Measurements from ENCODE around the gene TNFAIP8. TPM values are rescaled to one million over a fixed set of nuclear protein-coding genes. Genes with fewer than 3 reads are reported as not detected.

The TNFAIP8 gene
- total and polyA plus RNA-seq, 2 donors (not counting 1 experiment from before 2014, with no cell fraction given): 67.3 to 109 TPM

DNA sequence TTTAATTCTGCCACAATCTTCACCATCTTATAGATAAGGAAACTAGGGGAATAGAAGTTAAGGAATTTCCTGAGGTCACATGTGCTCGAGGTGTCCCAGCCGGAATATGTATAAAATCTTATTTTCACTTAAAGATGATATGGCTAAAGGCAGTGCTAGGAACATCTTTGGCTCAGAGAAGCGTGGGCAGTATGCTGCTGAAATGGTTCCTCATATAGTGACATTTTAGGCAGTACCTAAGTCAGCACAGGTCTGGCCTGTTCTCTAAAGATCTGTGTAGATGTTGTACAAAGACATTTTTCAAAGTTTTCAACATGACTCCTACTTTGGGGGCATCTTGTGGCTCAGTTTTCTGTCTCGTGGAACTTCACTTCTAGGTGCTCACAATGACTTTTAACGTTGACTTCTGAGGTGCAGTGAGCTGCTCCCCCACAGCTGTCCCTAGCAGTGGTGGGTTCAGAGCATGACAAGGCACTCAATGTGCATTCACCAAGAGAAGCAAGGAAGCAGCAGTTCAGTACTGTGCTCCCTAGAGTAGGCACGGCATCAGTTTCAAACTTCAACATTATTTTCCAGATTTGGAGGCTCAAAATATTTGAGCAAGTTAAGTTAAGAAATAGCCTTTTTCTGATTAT lies 40.3 kb downstream of the TNFAIP8 start:
- 61% methylated on average over 3 of the region's 6 CpGs for WGBS (ENCODE audit: insufficient coverage)
- no peak overlapping the region for H3K4me2 ChIP-seq (replicated peaks; ENCODE audit: low read depth, low read length, poor library complexity, severe bottlenecking)
- H2AFZ ChIP-seq (ENCODE audit: insufficient read depth, low read depth, low read length, poor library complexity, severe bottlenecking): no peak overlapping the region
- peak overlapping the region; percentile 28 to 71 for H3K27ac ChIP-seq (ENCODE audit: low read length in 2 of 2)
- peaks cover 3 to 24% of the 10 kb centered on the region in 2 experiments for H3K36me3 ChIP-seq (replicated peaks in 1 of 2; ENCODE audit: control extremely low read depth in 1 of 2, control insufficient read depth in 1 of 2, extremely low read depth in 1 of 2, insufficient read depth in 2 of 2, low read length in 1 of 2)
- H3K9me3 ChIP-seq (ENCODE audit: control extremely low read depth in 1 of 3, control insufficient read depth in 2 of 3, insufficient read depth in 1 of 3, low read length in 2 of 3): no peaks in the 10 kb centered on the region
- intact Hi-C loops (cut with micrococcal nuclease): no loop called here
- ChIA-PET CTCF (interaction anchor here (0.6 to 3.5 kb wide), 3 partner anchors 13 to 195 kb away, joined by 3 to 16 read pairs (median 4); no protein-coding TSS in a partner anchor), POLR2A (interaction anchor here (0.6 to 1.4 kb wide), 2 partner anchors 39 to 135 kb away, joined by 4 read pairs; no protein-coding TSS in a partner anchor)
- Mint-ChIP-seq H3K27me3 (no peaks in the 10 kb centered on the region), H3K4me3 (peak overlapping the region; percentile 62), H3K4me1 (peaks cover 85% of the 10 kb centered on the region), H3K9me3 (ENCODE audit: insufficient read depth) (no peaks in the 10 kb centered on the region), H3K27ac (peak overlapping the region; percentile 92)
- DNase-seq (no peak), ATAC-seq (ENCODE audit: low read depth) (peak; percentile 59)
- H4K20me1 ChIP-seq (ENCODE audit: control insufficient read depth, insufficient read depth, low read length, poor library complexity, severe bottlenecking): no peaks in the 10 kb centered on the region
- no peak overlapping the region for H3K9ac ChIP-seq (ENCODE audit: low read length)
- no peaks in the 10 kb centered on the region for H3K27me3 ChIP-seq (replicated peaks in 1 of 4; ENCODE audit: control extremely low read depth in 1 of 4, control insufficient read depth in 3 of 4, insufficient read depth in 4 of 4, low read length in 3 of 4)
- H3K4me3 ChIP-seq (ENCODE audit: control extremely low read depth in 1 of 5, extremely low read depth in 1 of 5, insufficient read depth in 1 of 5, low read depth in 2 of 5, low read length in 4 of 5): no peak overlapping the region
- H3K4me1 ChIP-seq (ENCODE audit: control insufficient read depth in 2 of 2, insufficient read depth in 2 of 2, low read length in 2 of 2): peaks cover 73 to 76% of the 10 kb centered on the region in 2 donors
- H3K79me2 ChIP-seq (ENCODE audit: control insufficient read depth, insufficient read depth, low read length): peaks cover 75% of the 10 kb centered on the region
- TF ChIP-seq, protein P1, sequence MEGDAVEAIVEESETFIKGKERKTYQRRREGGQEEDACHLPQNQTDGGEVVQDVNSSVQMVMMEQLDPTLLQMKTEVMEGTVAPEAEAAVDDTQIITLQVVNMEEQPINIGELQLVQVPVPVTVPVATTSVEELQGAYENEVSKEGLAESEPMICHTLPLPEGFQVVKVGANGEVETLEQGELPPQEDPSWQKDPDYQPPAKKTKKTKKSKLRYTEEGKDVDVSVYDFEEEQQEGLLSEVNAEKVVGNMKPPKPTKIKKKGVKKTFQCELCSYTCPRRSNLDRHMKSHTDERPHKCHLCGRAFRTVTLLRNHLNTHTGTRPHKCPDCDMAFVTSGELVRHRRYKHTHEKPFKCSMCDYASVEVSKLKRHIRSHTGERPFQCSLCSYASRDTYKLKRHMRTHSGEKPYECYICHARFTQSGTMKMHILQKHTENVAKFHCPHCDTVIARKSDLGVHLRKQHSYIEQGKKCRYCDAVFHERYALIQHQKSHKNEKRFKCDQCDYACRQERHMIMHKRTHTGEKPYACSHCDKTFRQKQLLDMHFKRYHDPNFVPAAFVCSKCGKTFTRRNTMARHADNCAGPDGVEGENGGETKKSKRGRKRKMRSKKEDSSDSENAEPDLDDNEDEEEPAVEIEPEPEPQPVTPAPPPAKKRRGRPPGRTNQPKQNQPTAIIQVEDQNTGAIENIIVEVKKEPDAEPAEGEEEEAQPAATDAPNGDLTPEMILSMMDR (IDR thresholded peaks at IDR 0.05): no peak
- no peak for TF ChIP-seq EZH2 (IDR thresholded peaks at IDR 0.05; ENCODE audit: borderline replicate concordance, insufficient read depth, low read depth, low read length, poor library complexity, severe bottlenecking)
